Uterus (tissue), 2 donors: ENCODE results near the gene UBL3.

Source experiments
- CTCF ChIP-seq, 4 experiments: fragments of 200-600 bp in 2 of 4; fragments of 450-650 bp in 2 of 4; sonication (generic) in 2 of 4; IDR thresholded peaks; one replicate each; pipeline ENCODE4 v1.5.1; 2016 to 2019; ENCODE audit warnings: antibody characterized with exemption in 4 of 4, mild to moderate bottlenecking in 2 of 4, moderate library complexity in 1 of 4
- POLR2A ChIP-seq, 2 donors: fragments of 450-650 bp; IDR thresholded peaks; one replicate each; pipeline ENCODE4 v1.6.1; 2016; ENCODE audit warnings: antibody characterized with exemption in 2 of 2, mild to moderate bottlenecking in 1 of 2, moderate library complexity in 1 of 2

GRCh38 chr13:29786698-29787097 lies 63.7 kb downstream of the UBL3 start:
- no peak for TF ChIP-seq CTCF (IDR thresholded peaks at IDR 0.05)
- TF ChIP-seq POLR2A (IDR thresholded peaks at IDR 0.05) = no peak
